Midbrain (tissue), 1 donor: ENCODE measurements around the gene VIL1.

Experiments used
- DNase-seq: peaks from one replicate; lab custom pipeline; 2025; lab: John Stamatoyannopoulos, UW

The VIL1 gene

GRCh38 chr2:218418717-218419458 lies at the start of gene VIL1:
VIL1 (plus strand) TSS chr2:218419123; CDS start chr2:218423779, 4,656 bp downstream.
- no peak for DNase-seq

GRCh38 chr2:218369330-218369729 lies 49.6 kb upstream of the VIL1 start:
- DNase-seq: no peak

- DNase-seq: peak; percentile 34
Observed at GRCh38 chr2:218370410-218371063, 48.4 kb upstream of the VIL1 start.

- no peak for DNase-seq
Observed at GRCh38 chr2:218371983-218372350, 47.0 kb upstream of the VIL1 start.

- DNase-seq: no peak
Observed at GRCh38 chr2:218374795-218375194, 44.1 kb upstream of the VIL1 start.

GRCh38 chr2:218375212-218375611 lies 43.7 kb upstream of the VIL1 start:
- no peak for DNase-seq

- DNase-seq: no peak
Observed at GRCh38 chr2:218378053-218378452, 40.9 kb upstream of the VIL1 start.

- DNase-seq: peak; percentile 51
Observed at GRCh38 chr2:218381916-218382366, 37.0 kb upstream of the VIL1 start, which contains the start of gene SLC11A1. SLC11A1 (plus strand) TSS chr2:218382273; CDS start chr2:218382369, 96 bp downstream.

GRCh38 chr2:218382785-218383184 lies 36.1 kb upstream of the VIL1 start:
- no peak for DNase-seq

GRCh38 chr2:218383892-218384519 lies 34.9 kb upstream of the VIL1 start:
- no peak for DNase-seq

GRCh38 chr2:218384975-218385374 lies 33.9 kb upstream of the VIL1 start:
- no peak for DNase-seq

- no peak for DNase-seq
Observed at GRCh38 chr2:218386505-218387368, 32.2 kb upstream of the VIL1 start.

GRCh38 chr2:218387369-218388194 lies 31.3 kb upstream of the VIL1 start:
- no peak for DNase-seq

- DNase-seq: no peak
Observed at GRCh38 chr2:218389333-218390150, 29.4 kb upstream of the VIL1 start.

- DNase-seq: no peak
Observed at GRCh38 chr2:218391202-218391601, 27.7 kb upstream of the VIL1 start.

GRCh38 chr2:218392459-218392858 lies 26.5 kb upstream of the VIL1 start:
- DNase-seq: no peak

- DNase-seq: no peak
Observed at GRCh38 chr2:218392891-218393462, 25.9 kb upstream of the VIL1 start.

GRCh38 chr2:218393750-218394290 lies 25.1 kb upstream of the VIL1 start:
- DNase-seq: no peak

GRCh38 chr2:218394298-218395089 lies 24.4 kb upstream of the VIL1 start:
- no peak for DNase-seq
